Colon (tissue), 2 donors: ENCODE measurements around the gene ANKRD1.
"Not testable (repeated sequence)": the region's sequence is repeated elsewhere in the genome, so short reads cannot be mapped to it uniquely, and the experiment has no call there.

Experiments
- FAIRE-seq: peaks from 2 replicates; lab custom pipeline; 2012; peaks lifted over from hg19 to GRCh38; lab: Jason Lieb, UNC
- donor health status: control.
- donor health status: control.

Gene ANKRD1

DNA sequence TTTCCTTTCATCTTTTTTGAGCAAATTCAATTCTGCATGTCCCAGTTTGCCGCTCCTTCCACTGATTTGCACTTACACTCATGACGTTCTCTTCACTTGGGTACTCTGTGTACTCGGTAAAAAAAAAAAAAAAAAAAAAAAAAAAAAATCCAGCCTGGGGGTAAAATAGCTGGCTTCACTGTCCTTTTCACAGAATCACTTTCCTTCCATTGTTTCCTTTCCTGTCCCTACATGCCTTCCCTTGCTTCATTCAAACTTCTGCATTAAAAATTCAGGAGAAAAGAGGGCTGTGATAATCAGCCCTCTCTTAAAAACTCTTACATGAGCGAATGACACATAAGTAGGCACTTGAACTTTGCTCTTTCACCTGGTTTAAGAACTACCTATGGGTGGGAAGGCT is 8.7 kb downstream of the ANKRD1 start:
- FAIRE-seq = no peak

DNA sequence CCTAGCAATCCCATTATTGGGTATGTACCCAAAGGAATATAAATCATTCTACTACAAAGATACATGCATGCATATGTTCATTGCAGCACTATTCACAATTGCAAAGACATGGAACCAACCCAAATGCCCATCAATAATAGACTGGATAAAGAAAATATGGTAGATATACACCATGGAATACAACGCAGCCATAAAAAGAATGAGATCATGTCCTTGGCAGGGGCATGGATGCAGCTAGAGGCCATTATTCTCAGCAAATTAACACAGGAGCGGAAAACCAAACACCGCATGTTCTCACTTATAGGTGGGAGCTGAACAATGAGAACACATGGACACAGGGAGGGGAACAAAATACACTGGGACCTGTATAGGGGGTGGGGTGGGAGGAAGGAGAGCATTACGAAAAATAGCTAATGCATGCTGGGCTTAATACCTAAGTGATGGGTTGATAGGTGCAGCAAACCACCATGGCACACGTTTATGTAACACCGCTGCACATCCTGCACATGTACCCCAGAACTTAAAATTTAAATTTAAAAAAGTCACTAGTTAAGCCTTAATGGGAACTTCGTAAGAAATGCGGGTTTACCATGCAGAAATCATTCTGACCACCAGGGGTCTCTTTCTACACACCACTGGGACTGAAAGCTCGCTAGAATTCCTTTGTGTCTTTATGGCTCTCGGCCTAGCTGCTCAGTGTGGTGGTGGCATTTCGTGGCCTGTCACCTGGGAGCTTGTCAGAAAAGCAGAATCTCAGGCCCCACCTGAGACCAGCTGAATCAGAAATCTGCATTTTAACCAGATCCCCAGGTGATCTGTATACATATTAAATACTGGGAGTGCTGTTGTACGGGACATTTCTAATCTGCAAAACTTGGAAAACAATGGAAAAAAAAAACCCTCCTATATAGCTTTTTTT is 9.5 kb downstream of the ANKRD1 start:
- FAIRE-seq = no peak

GRCh38 chr10:90906596-90906995 is 14.3 kb downstream of the ANKRD1 start:
- no peak for FAIRE-seq

DNA sequence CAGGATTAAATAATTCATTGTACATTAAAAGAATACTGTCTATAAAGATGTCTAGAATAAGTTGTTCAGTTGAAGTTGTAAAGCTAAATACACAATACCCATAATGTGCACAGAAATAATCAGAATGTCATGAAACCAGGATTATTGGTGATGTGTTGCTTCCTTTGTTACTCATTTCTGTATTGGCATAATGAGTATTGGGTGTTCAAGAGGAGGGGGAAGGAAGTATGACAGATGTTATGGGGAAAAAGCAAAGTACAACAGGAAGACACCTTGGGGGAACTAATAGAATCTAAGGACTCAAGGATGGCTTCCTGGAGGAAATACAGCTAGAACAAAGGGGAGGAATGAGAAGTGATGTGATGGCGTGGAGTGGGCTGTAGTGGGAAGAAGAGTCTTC is 15.0 kb downstream of the ANKRD1 start:
- FAIRE-seq = no peak

DNA sequence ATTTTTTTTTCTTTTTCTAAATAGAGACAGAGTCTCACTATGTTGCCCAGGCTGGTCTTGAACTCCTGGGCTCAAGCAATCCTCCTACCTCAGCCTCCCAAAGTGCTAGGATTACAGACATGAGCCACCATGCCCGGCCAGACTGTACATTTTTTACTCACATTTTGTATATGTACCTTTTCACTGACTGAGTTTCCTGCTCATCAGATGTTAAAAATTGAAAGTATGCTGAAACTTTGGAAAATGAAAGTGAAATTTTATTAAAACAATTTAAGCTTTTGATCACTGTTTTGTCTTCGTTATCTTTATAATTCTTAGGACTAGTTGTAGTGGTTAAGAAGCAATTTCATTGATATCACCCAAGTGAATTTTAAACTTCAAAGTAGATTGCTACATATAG is 24.0 kb downstream of the ANKRD1 start:
- FAIRE-seq = not testable (repeated sequence)

DNA sequence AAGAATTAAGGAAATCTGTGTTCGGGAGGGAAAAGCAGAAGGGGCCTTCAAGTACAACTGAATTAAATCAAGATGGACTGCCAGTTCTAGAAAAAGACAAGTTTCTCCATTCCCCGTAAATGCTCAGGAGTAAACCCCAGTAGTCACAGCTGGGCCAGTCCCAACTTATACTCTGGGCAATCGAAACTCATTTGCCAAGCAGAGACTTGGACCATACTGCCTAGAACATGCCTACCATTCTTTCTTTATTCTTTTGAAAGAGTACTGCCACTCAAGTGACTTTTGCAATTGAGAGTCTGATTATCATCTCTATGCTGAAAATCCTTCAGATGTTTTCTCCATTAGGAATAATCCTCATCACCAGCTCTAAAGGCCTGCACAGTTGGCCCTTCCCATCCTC is 27.7 kb downstream of the ANKRD1 start:
- no peak for FAIRE-seq

DNA sequence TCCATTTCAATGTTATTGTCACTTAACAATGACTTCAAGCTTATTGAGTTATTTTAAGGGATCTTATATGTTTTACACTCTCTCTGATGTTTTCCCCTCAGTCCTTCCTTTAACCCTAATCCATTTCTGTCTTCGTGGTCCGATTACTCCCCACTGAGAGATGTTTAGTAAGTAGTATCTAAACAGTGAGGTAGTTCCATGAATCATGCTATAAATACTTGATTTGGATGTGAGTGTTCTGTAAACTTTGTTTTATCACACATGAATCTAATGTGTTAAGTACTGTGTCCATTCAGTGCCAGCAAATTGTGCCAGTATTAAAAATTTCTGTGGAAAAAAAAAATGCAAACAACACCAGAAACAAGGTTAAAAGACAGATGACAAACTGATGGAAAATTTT is 30.5 kb downstream of the ANKRD1 start:
- no peak for FAIRE-seq

DNA sequence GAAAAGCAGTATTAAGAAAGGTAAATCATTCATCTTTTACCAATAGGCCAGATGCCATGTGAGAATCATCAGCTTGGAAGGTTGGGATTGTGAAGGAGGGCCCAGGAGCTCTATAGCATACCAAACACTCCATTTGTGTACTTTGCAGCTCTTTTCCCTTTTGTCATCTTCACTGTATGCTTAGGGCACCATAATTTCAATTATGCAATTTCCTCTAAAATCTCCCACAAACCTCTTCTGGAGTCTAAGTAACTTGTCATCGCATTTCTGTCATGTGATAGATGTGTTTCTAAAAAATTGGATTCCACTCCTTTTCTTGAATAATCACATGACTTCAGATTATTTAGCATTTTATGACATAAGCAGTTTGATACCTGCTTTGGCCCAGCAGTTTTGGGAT is 31.3 kb downstream of the ANKRD1 start:
- no peak for FAIRE-seq

GRCh38 chr10:90888387-90888786 is 32.5 kb downstream of the ANKRD1 start:
- FAIRE-seq = no peak

DNA sequence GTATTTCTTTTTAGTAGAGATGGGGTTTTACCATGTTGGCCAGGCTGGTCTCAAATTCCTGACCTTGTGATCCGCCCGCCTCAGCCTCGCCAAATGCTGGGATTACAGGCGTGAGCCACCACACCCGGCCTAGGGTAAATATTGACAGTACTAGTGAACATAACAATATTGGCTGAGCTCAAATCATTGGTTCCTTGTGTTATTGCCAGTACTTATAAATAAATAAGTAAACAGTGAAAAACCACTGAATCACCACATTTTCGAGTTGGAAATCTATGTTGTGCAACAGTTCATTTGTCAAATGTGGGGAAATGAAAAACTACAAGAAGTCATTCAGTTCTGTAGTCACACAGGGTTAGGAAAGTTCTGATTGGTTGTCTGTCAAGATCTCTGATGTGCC is 33.3 kb downstream of the ANKRD1 start:
- FAIRE-seq = no peak

- no peak for FAIRE-seq
Observed at GRCh38 chr10:90885176-90885575, 35.7 kb downstream of the ANKRD1 start.

- FAIRE-seq = no peak
Observed at GRCh38 chr10:90884431-90884830, 36.5 kb downstream of the ANKRD1 start.

- FAIRE-seq = peak; percentile 61
Observed at GRCh38 chr10:90880059-90880719, 40.7 kb downstream of the ANKRD1 start.

DNA sequence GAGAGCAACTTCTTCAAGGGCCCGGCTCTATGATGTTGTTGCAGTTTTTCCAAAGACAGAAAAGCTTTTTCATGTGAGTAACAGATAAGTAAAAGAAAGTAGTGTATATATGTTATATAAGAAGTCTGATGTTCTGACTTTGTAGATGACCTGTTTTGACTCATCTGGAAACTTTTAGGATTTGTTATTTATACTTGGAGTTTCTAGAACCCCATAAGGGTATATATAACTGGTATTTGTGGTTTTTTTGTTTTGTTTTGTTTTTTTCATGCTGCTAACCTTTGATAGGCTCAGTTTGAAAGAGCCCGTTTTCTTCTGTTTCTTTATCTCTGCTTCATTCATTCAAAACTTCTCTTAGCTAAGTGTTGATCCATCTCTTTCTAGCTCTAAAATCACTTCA is 41.8 kb downstream of the ANKRD1 start:
- no peak for FAIRE-seq

GRCh38 chr10:90872648-90873020 is 48.3 kb downstream of the ANKRD1 start:
- no peak for FAIRE-seq

DNA sequence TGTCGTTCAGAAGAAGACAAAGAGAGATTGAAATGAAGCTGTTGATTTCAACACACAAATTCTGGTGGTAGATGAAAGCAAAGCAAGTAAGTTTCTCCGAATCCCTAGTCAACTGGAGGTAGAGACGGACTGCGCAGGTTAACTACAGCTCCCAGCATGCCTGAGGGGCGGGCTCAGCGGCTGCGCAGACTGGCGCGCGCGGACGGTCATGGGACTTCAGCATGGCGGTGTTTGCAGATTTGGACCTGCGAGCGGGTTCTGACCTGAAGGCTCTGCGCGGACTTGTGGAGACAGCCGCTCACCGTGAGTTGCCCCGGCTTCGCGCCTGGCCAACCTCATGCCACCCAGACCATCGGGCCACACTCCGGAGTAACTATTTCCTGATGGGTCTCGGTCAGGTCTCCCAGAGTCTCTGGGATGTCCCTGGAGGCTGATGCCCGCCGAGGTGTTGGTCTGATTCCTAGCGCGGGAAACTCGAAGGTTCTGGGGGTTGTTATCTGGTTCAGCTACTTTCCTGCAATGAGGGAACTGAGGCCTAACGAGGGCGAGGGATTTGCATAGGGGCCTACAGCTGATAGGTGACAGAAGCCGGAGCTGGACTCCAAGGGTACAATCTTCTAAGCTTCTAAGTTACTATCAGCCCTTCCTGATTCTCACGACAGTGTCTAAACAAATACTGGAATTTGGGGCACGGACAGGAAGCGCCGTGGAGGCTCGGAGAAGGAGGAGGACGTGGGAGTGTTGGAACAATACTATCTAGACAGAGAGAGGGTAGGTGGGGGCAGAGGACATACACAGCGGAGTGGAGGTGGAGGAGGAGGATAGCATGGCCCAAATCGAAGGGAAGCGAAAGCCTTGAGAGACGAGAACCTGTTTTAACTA is 48.9 kb downstream of the ANKRD1 start, which contains the start of gene RPP30:
Gene RPP30, plus strand, starts transcription at position 209 of the 882 bp plus-strand sequence. Its CDS starts 13 bp downstream, at position 222.
- FAIRE-seq = no peak

DNA sequence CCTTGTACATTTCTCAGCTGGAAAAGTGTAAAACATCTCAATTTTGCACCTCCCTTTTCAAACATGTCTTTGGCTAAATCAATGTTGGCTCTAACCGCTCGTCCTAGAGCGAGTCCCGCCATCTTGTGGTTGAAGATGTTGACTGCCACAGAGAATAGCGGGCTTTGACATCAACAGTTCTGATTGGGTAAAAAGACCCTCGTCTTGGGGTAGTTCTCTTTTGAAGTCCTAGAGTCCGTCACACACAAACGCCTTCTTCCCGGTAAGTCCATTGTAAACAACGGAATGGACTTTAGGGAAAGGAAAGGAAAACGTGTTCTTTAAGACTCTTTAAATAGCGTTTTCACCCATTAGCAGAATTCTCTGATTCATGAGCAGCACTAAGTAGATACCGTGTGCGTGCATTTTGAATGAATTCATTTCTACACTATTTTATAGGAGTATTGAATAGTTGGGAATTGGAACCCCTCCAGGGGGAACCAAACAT is 49.6 kb downstream of the ANKRD1 start:
- FAIRE-seq = no peak

GRCh38 chr10:90866050-90866598 is 54.8 kb downstream of the ANKRD1 start:
- no peak for FAIRE-seq

DNA sequence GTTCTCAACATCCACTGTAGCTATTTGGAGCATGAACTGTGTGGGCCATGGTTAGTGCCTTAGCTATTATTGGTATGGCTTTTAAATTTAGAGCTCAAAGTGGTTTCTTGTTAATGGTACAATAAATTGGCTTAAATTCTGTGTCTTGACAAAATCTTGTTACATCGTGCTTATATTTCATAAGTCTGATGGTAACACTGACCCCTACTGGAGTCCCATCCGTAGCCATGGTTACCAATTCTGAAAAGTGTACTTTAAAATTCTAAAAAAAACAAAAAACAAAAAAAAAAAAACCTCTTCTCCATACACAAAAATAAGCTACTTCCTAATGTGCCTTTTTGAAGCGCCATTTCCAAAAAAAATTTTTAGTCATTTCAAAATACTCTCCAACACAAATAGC is 55.5 kb downstream of the ANKRD1 start:
- no peak for FAIRE-seq

DNA sequence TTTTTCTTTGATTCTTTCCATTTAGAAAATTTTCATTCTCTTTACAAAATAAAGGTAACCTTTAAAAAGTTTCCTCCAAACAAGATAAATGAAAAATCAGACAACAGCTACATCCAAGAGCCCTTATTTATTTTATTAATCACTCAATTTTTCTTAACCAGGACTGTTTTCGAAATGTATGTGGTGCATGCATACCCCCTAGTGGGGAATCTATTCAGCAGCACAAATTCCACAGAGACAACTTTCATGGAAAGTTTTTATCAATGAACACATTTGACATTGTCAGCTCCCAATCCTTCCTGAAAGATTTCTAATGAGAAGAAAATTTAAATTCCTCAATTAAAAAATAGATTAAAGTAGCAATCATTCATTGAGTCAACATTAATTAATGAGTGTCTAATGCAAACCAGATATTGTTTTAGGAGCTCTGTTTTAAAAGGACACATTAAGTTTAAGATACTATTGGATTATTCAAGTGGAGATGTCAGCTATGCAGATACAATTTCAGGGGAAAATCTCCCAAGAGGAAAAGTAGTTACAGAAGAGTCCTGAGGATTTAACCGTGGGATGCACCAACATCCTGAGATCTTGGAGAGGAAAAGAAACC is 57.9 kb downstream of the ANKRD1 start:
- no peak for FAIRE-seq
